HCT116 (cell line): ENCODE measurements around the gene C10orf95. TPM values are rescaled to one million over a fixed set of nuclear protein-coding genes. Genes with fewer than 3 reads are reported as not detected.
A peak's percentile ranks its signal among the peaks of the same experiment; 100 is the strongest.

Source experiments
- ATAC-seq: fragments of 200-7000 bp; cut with Tn5 transposase; 2 replicates; pipeline ENCODE4 v1.9.1; 2020; ENCODE audit warnings: mild to moderate bottlenecking, moderate library complexity
- BruUV-seq: library from RNA; stranded (reverse); fragments of 400-500 nt; replicated peaks from 2 replicates; lab custom pipeline; 2021; lab: Mats Ljungman, UMichigan
- CTCF ChIA-PET: fragments of 300-600 bp; sonication (Branson Sonifier 250); formaldehyde crosslinking; loops from one replicate; lab custom pipeline; 2021; ENCODE audit warnings: antibody characterized with exemption; lab: Charles Lee
- POLR2A ChIA-PET: fragments of 300-600, 350-600 bp; sonication (Branson Sonifier 250); formaldehyde crosslinking; loops from one replicate; lab custom pipeline; 2021; ENCODE audit warnings: antibody characterized with exemption; lab: Charles Lee
- RAD21 ChIA-PET, 2 experiments: fragments of 300-600 bp; sonication (Branson Sonifier 250); formaldehyde crosslinking; loops; one replicate each; lab custom pipeline; 2023; ENCODE audit warnings: low total read pairs in 2 of 2; ENCODE audit not compliant: uncharacterized antibody in 2 of 2, unreplicated experiment in 2 of 2, low non-redundant PET in 1 of 2; lab: Charles Lee
- DNase-seq: peaks from one replicate; pipeline ENCODE4 v3.0.0-alpha.2; 2010; ENCODE audit warnings: low read depth, low spot score
- H2AFZ ChIP-seq: fragments of 200-600 bp; shearing (Covaris generic), sonication (generic); 2 replicates; pipeline ENCODE4 v1.6.1; 2017; ENCODE audit warnings: low read depth, mixed run types, mixed read lengths, antibody characterized with exemption, low read length; ENCODE audit not compliant: poor library complexity, severe bottlenecking
- H3K27ac ChIP-seq: 2 replicates; pipeline ENCODE4 v1.5.1; 2012; ENCODE audit warnings: low read depth, low read length
- H3K27me3 ChIP-seq: fragments of 200-600 bp; sonication (generic); 2 replicates; pipeline ENCODE4 v1.6.1; 2016; ENCODE audit warnings: mixed run types, low read length, mixed read lengths; ENCODE audit not compliant: insufficient read depth
- H3K36me3 ChIP-seq, 2 experiments: fragments of 200-500 bp in 1 of 2; fragments of 200-600 bp in 1 of 2; sonication (Bioruptor generic) in 1 of 2; sonication (generic) in 1 of 2; 2 replicates each; pipeline versions ENCODE4 v1.5.1 to v1.6.1; 2014 to 2016; ENCODE audit warnings: low read length in 2 of 2, inconsistent platforms in 1 of 2, mixed read lengths in 1 of 2, mixed run types in 1 of 2; ENCODE audit not compliant: insufficient read depth in 2 of 2, control insufficient read depth in 1 of 2
- H3K4me1 ChIP-seq, 2 experiments: fragments of 200-600 bp in 1 of 2; sonication (generic) in 1 of 2; 2 replicates each; pipeline versions ENCODE4 v1.5.1 to v1.6.1; 2012 to 2017; ENCODE audit warnings: low read length in 2 of 2, inconsistent platforms in 1 of 2, mild to moderate bottlenecking in 1 of 2, mixed read lengths in 1 of 2, mixed run types in 1 of 2, moderate library complexity in 1 of 2; ENCODE audit not compliant: insufficient read depth in 2 of 2, control insufficient read depth in 1 of 2
- H3K4me2 ChIP-seq: fragments of 200-600 bp; sonication (generic); 2 replicates; pipeline ENCODE4 v1.6.1; 2017; ENCODE audit warnings: mixed run types, low read length, mixed read lengths
- H3K4me3 ChIP-seq, 2 experiments: fragments of 200-600 bp in 1 of 2; sonication (generic) in 1 of 2; replicated peaks in 1 of 2; 2 replicates each; pipeline ENCODE4 v1.5.1; 2011 to 2016; ENCODE audit warnings: low read length in 2 of 2, control low read depth in 1 of 2, low read depth in 1 of 2, mild to moderate bottlenecking in 1 of 2, mixed read lengths in 1 of 2, mixed run types in 1 of 2
- H3K79me2 ChIP-seq: fragments of 200-600 bp; sonication (generic); 2 replicates; pipeline ENCODE4 v1.6.1; 2017; ENCODE audit warnings: mild to moderate bottlenecking, mixed run types, low read length, moderate library complexity, mixed read lengths; ENCODE audit not compliant: insufficient read depth
- H3K9ac ChIP-seq: fragments of 200-600 bp; sonication (generic); 2 replicates; pipeline ENCODE4 v1.6.1; 2016; ENCODE audit warnings: low read length, mixed read lengths
- H3K9me2 ChIP-seq: fragments of 200-600 bp; sonication (generic), shearing (Covaris generic); 2 replicates; pipeline ENCODE4 v1.6.1; 2017; ENCODE audit warnings: mixed run types, mild to moderate bottlenecking, moderate library complexity; ENCODE audit not compliant: insufficient read depth
- H3K9me3 ChIP-seq, 2 experiments: fragments of 200-500 bp in 1 of 2; fragments of 200-600 bp in 1 of 2; sonication (Bioruptor generic) in 1 of 2; sonication (generic) in 1 of 2; 2 replicates each; pipeline ENCODE4 v1.6.1; 2014 to 2017; ENCODE audit warnings: low read length in 2 of 2, mixed read lengths in 2 of 2, inconsistent platforms in 1 of 2, low read depth in 1 of 2, mild to moderate bottlenecking in 1 of 2, mixed run types in 1 of 2, moderate library complexity in 1 of 2; ENCODE audit not compliant: control insufficient read depth in 1 of 2, insufficient read depth in 1 of 2
- H4K20me1 ChIP-seq: fragments of 200-600 bp; sonication (generic), shearing (Covaris generic); 2 replicates; pipeline ENCODE4 v1.6.1; 2017; ENCODE audit warnings: mixed run types, mild to moderate bottlenecking, moderate library complexity; ENCODE audit not compliant: insufficient read depth
- CBX3 ChIP-seq: IDR thresholded peaks from 2 replicates; pipeline ENCODE4 v1.6.1; 2012; ENCODE audit warnings: low read depth
- CEBPB ChIP-seq: IDR thresholded peaks from 2 replicates; pipeline ENCODE4 v1.6.1; 2012; ENCODE audit warnings: low read depth
- EGR1 ChIP-seq: IDR thresholded peaks from 2 replicates; pipeline ENCODE4 v1.6.1; 2012; ENCODE audit warnings: low read depth
- ELF1 ChIP-seq: IDR thresholded peaks from 2 replicates; pipeline ENCODE4 v1.6.1; 2012; ENCODE audit warnings: low read depth, borderline replicate concordance
- EZH2 ChIP-seq: fragments of 200-600 bp; sonication (generic); IDR thresholded peaks from 2 replicates; pipeline ENCODE4 v1.6.1; 2017; ENCODE audit warnings: antibody characterized with exemption, mixed run types
- JUND ChIP-seq: IDR thresholded peaks from 2 replicates; pipeline ENCODE4 v1.6.1; 2012
- POLR2A ChIP-seq: IDR thresholded peaks from 2 replicates; pipeline ENCODE4 v1.7.0; 2011; ENCODE audit warnings: borderline replicate concordance; ENCODE audit not compliant: insufficient read depth, insufficient read length; ENCODE audit errors: extremely low read depth
- POLR2AphosphoS5 ChIP-seq: IDR thresholded peaks from 2 replicates; pipeline ENCODE4 v1.6.1; 2011; ENCODE audit warnings: mild to moderate bottlenecking, low read depth, low read length, moderate library complexity
- SP1 ChIP-seq: IDR thresholded peaks from 2 replicates; pipeline ENCODE4 v1.6.1; 2012; ENCODE audit warnings: low read depth
- SRF ChIP-seq: IDR thresholded peaks from 2 replicates; pipeline ENCODE4 v1.6.1; 2012; ENCODE audit warnings: low read depth
- TCF7L2 ChIP-seq: IDR thresholded peaks from 2 replicates; pipeline ENCODE4 v1.7.0; 2011; ENCODE audit warnings: borderline replicate concordance, inconsistent platforms; ENCODE audit not compliant: insufficient read depth, insufficient read length; ENCODE audit errors: extremely low read depth
- YY1 ChIP-seq: IDR thresholded peaks from 2 replicates; pipeline ENCODE4 v1.6.1; 2011; ENCODE audit warnings: low read length, low read depth, moderate library complexity, mild to moderate bottlenecking; ENCODE audit not compliant: insufficient replicate concordance; ENCODE audit errors: extremely low read depth
- ZFX ChIP-seq: fragments of 450-650 bp; IDR thresholded peaks from 2 replicates; pipeline ENCODE4 v1.6.1; 2017
- intact Hi-C: fragments of 100-400 bp; cut with micrococcal nuclease; formaldehyde crosslinking; loops from 2 replicates; pipeline ENCODE4 v1.10.0; 2022
- total RNA-seq: library from RNA; stranded (reverse); gene quantifications from one replicate; pipeline ENCODE4 v1.2.1, GENCODE V29; 2021; ENCODE audit not compliant: unreplicated experiment
- TF ChIP-seq, protein P1 (sequence below): IDR thresholded peaks from 2 replicates; pipeline ENCODE4 v1.6.1; 2011; ENCODE audit warnings: mild to moderate bottlenecking, low read length, moderate library complexity; ENCODE audit not compliant: insufficient replicate concordance; ENCODE audit errors: extremely low read depth
- TF ChIP-seq, protein P2 (sequence below): IDR thresholded peaks from 2 replicates; pipeline ENCODE4 v1.6.1; 2012; ENCODE audit warnings: low read depth
- TF ChIP-seq, protein P3 (sequence below): IDR thresholded peaks from 2 replicates; pipeline ENCODE4 v1.6.1; 2012
- TF ChIP-seq, protein P4 (sequence below), 3 experiments: fragments of 200-600 bp in 1 of 3; sonication (generic) in 1 of 3; IDR thresholded peaks in 2 of 3; conservative IDR thresholded peaks in 1 of 3; 2 replicates each; pipeline ENCODE4 v1.5.1; 2012 to 2017; ENCODE audit warnings: low read depth in 2 of 3, low read length in 2 of 3, antibody characterized with exemption in 1 of 3, borderline replicate concordance in 1 of 3, control low read depth in 1 of 3, mild to moderate bottlenecking in 1 of 3, mixed read lengths in 1 of 3, mixed run types in 1 of 3, moderate library complexity in 1 of 3; ENCODE audit not compliant: insufficient read depth in 1 of 3
- TF ChIP-seq, protein P5 (sequence below): IDR thresholded peaks from 2 replicates; pipeline ENCODE4 v1.6.1; 2012

The C10orf95 gene
- total RNA-seq, 1 experiment from 2014 or later = 2.1 TPM

DNA sequence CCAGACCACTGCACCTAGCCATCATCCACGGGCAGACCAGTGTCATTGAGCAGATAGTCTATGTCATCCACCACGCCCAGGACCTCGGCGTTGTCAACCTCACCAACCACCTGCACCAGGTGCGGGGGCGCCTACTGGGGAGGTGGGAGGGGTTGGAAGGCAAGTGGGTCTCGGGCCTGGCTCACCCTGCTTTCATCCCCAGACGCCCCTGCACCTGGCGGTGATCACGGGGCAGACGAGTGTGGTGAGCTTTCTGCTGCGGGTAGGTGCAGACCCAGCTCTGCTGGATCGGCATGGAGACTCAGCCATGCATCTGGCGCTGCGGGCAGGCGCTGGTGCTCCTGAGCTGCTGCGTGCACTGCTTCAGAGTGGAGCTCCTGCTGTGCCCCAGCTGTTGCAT is 51.3 kb downstream of the C10orf95 start:
- Histone ChIP-seq H3K9me2 (no peaks in the 10 kb centered on the region), H3K27me3 (no peaks in the 10 kb centered on the region), H3K4me2 (peak overlapping the region; percentile 88), H3K9me3 (no peaks in the 10 kb centered on the region), H4K20me1 (no peaks in the 10 kb centered on the region), H3K4me1 (peaks cover 21 to 67% of the 10 kb centered on the region in 2 experiments), H3K36me3 (peaks cover 11 to 26% of the 10 kb centered on the region in 2 experiments; a peak in 3 of 4 replicates), H3K9ac (peak overlapping the region; percentile 81), H2AFZ (no peak overlapping the region), H3K4me3 (peak overlapping the region; percentile 45 to 63; a peak in 3 of 4 replicates), H3K79me2 (peaks cover 13% of the 10 kb centered on the region; the same call in 1 of the 2 replicates), H3K27ac (peak overlapping the region; percentile 52)
- CTCF ChIA-PET = interaction anchor here (1.0 to 9.3 kb wide), 9 partner anchors 9 to 231 kb away, joined by 3 to 154 read pairs (median 13); partner anchors contain the start of genes ACTR1A, ELOVL3 and FBXL15
- TF ChIP-seq, protein P1, sequence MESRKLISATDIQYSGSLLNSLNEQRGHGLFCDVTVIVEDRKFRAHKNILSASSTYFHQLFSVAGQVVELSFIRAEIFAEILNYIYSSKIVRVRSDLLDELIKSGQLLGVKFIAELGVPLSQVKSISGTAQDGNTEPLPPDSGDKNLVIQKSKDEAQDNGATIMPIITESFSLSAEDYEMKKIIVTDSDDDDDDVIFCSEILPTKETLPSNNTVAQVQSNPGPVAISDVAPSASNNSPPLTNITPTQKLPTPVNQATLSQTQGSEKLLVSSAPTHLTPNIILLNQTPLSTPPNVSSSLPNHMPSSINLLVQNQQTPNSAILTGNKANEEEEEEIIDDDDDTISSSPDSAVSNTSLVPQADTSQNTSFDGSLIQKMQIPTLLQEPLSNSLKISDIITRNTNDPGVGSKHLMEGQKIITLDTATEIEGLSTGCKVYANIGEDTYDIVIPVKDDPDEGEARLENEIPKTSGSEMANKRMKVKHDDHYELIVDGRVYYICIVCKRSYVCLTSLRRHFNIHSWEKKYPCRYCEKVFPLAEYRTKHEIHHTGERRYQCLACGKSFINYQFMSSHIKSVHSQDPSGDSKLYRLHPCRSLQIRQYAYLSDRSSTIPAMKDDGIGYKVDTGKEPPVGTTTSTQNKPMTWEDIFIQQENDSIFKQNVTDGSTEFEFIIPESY = no peak
- TF ChIP-seq, protein P2, sequence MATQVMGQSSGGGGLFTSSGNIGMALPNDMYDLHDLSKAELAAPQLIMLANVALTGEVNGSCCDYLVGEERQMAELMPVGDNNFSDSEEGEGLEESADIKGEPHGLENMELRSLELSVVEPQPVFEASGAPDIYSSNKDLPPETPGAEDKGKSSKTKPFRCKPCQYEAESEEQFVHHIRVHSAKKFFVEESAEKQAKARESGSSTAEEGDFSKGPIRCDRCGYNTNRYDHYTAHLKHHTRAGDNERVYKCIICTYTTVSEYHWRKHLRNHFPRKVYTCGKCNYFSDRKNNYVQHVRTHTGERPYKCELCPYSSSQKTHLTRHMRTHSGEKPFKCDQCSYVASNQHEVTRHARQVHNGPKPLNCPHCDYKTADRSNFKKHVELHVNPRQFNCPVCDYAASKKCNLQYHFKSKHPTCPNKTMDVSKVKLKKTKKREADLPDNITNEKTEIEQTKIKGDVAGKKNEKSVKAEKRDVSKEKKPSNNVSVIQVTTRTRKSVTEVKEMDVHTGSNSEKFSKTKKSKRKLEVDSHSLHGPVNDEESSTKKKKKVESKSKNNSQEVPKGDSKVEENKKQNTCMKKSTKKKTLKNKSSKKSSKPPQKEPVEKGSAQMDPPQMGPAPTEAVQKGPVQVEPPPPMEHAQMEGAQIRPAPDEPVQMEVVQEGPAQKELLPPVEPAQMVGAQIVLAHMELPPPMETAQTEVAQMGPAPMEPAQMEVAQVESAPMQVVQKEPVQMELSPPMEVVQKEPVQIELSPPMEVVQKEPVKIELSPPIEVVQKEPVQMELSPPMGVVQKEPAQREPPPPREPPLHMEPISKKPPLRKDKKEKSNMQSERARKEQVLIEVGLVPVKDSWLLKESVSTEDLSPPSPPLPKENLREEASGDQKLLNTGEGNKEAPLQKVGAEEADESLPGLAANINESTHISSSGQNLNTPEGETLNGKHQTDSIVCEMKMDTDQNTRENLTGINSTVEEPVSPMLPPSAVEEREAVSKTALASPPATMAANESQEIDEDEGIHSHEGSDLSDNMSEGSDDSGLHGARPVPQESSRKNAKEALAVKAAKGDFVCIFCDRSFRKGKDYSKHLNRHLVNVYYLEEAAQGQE = no peak
- TF ChIP-seq EZH2 (no peak), TCF7L2 (no peak), JUND (no peak), EGR1 (no peak), ZFX (no peak), POLR2A (no peak), ELF1 (no peak), CBX3 (no peak), SP1 (no peak), POLR2AphosphoS5 (no peak), CEBPB (no peak), SRF (no peak), YY1 (no peak)
- TF ChIP-seq, protein P3, sequence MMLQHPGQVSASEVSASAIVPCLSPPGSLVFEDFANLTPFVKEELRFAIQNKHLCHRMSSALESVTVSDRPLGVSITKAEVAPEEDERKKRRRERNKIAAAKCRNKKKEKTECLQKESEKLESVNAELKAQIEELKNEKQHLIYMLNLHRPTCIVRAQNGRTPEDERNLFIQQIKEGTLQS = no peak
- TF ChIP-seq, protein P4, sequence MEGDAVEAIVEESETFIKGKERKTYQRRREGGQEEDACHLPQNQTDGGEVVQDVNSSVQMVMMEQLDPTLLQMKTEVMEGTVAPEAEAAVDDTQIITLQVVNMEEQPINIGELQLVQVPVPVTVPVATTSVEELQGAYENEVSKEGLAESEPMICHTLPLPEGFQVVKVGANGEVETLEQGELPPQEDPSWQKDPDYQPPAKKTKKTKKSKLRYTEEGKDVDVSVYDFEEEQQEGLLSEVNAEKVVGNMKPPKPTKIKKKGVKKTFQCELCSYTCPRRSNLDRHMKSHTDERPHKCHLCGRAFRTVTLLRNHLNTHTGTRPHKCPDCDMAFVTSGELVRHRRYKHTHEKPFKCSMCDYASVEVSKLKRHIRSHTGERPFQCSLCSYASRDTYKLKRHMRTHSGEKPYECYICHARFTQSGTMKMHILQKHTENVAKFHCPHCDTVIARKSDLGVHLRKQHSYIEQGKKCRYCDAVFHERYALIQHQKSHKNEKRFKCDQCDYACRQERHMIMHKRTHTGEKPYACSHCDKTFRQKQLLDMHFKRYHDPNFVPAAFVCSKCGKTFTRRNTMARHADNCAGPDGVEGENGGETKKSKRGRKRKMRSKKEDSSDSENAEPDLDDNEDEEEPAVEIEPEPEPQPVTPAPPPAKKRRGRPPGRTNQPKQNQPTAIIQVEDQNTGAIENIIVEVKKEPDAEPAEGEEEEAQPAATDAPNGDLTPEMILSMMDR (IDR thresholded peaks at IDR 0.05 in 2 of 3, conservative IDR thresholded peaks at IDR 0.05 in 1 of 3; ENCODE audit: borderline replicate concordance in 1 of 3, insufficient read depth in 1 of 3, low read depth in 2 of 3, low read length in 2 of 3) = no peak
- TF ChIP-seq, protein P5, sequence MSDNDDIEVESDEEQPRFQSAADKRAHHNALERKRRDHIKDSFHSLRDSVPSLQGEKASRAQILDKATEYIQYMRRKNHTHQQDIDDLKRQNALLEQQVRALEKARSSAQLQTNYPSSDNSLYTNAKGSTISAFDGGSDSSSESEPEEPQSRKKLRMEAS = no peak
- ATAC-seq (no peak), DNase-seq (no peak)
- RAD21 ChIA-PET = interaction anchor here in 1 of 2 experiments (2.3 kb wide), 1 partner anchor 170 kb away, joined by 8 read pairs; no protein-coding TSS in a partner anchor
- intact Hi-C loops = no loop called here
- POLR2A ChIA-PET = interaction anchor here (0.5 to 3.5 kb wide), 5 partner anchors 21 to 1520 kb away, joined by 3 to 15 read pairs (median 6); partner anchors contain the start of gene FBXL15
- BruUV-seq = no TSS peak
